ENCODE results near the gene ESF1. TPM values are rescaled to one million over a fixed set of nuclear protein-coding genes. Genes with fewer than 3 reads are reported as not detected.
A peak's percentile ranks its signal among the peaks of the same experiment; 100 is the strongest.

The ESF1 gene
- total RNA-seq, 2 donors from 2014 or later, result 9.9 to 11.0 TPM

DNA sequence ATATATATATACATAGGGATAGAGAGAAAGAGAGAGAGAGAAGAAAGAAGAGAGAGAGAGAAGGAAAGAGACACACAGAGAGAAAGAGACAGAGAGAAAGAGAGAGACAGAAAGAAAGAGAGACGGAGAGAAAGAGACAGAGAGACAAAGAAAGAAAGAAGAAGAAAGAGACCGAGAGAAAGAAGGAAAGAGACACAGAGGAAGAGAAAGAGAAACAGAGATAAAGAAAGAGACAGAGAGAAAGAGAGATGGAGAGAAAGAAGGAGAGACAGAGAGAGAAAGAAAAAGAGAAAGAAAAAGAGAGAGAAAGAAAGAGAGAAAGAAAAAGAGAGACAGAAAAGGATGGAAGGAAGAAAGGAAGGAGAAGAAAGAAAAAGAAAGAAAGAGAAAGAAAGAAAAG is 99.1 kb downstream of the ESF1 start:
- no peak for DNase-seq
- Histone ChIP-seq H3K36me3 (no peaks in the 10 kb centered on the region), H3K4me3 (no peak overlapping the region), H3K27me3 (no peaks in the 10 kb centered on the region), H3K9me3 (no peaks in the 10 kb centered on the region), H3K4me1 (no peaks in the 10 kb centered on the region), H3K9ac (ENCODE audit: low read depth in 2 of 2, low read length in 2 of 2) (no peak overlapping the region), H3K27ac (no peak overlapping the region)
- TF ChIP-seq, protein P1, sequence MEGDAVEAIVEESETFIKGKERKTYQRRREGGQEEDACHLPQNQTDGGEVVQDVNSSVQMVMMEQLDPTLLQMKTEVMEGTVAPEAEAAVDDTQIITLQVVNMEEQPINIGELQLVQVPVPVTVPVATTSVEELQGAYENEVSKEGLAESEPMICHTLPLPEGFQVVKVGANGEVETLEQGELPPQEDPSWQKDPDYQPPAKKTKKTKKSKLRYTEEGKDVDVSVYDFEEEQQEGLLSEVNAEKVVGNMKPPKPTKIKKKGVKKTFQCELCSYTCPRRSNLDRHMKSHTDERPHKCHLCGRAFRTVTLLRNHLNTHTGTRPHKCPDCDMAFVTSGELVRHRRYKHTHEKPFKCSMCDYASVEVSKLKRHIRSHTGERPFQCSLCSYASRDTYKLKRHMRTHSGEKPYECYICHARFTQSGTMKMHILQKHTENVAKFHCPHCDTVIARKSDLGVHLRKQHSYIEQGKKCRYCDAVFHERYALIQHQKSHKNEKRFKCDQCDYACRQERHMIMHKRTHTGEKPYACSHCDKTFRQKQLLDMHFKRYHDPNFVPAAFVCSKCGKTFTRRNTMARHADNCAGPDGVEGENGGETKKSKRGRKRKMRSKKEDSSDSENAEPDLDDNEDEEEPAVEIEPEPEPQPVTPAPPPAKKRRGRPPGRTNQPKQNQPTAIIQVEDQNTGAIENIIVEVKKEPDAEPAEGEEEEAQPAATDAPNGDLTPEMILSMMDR (IDR thresholded peaks at IDR 0.05), result no peak
- intact Hi-C loops (cut with DNase I), result no loop called here

DNA sequence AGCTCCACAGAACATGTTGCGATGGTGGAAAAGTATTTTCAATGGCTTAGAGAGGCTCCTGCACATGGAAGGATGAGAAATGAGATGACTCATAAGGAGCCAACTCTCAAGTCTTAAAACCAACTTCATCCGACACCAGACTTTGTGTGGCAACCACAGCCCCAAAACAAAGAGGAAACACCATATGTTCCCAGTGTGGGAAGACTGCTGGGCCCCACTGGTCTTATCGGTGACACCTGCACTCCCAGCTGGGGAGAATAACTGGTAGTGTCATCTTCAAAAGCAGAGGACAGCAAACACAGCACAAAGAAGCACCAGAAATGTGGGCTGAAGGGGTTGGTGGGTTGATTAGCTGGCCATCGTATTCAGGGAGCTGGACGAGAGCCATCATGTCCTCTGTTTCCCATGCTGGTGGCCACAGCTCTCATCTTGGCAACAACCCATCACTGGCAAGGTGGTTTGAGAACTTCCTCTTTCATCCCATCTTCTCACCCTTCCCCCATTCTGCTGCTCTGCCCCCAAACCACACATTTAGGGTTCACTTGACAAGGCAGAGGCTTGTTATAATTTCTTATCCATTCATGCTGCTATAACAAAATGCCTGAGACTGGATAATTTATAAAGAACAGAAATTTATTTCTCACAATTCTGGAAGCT is 100.0 kb downstream of the ESF1 start:
- intact Hi-C loops (cut with DNase I), result no loop called here
- no peaks in the 10 kb centered on the region for H3K9me3 ChIP-seq

DNA sequence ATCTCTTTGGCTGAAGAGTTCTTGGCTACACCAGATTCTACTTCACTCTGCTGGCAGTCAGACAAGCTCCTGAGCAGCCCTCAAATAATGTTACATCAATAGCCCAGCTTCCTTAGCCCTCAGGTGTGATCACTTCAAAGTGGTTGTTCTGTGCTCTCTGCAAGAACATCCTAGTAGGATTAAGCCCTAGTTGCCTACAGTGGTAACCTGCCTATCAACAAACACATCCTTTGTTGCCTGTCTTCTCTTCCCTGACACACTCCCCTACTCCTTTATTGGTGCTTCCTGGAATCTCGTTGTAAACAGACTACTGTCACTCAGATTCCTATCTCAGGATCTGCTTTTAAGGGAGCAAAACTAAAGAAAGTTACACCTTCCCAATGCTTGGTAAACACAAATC is 100.9 kb downstream of the ESF1 start:
- TF ChIP-seq, protein P1 (IDR thresholded peaks at IDR 0.05), result no peak
- Histone ChIP-seq H3K27ac (no peak overlapping the region), H3K4me1 (no peaks in the 10 kb centered on the region), H3K9me3 (no peaks in the 10 kb centered on the region), H3K27me3 (no peaks in the 10 kb centered on the region), H3K9ac (ENCODE audit: low read depth in 2 of 2, low read length in 2 of 2) (no peak overlapping the region), H3K36me3 (no peaks in the 10 kb centered on the region), H3K4me3 (no peak overlapping the region)
- intact Hi-C loops (cut with DNase I), result no loop called here
- DNase-seq, result no peak

More for the DNA sequence above, 100.0 kb downstream of the ESF1 start:
- Histone ChIP-seq H3K36me3 (no peaks in the 10 kb centered on the region), H3K4me3 (no peak overlapping the region), H3K9ac (ENCODE audit: low read depth in 2 of 2, low read length in 2 of 2) (no peak overlapping the region), H3K27me3 (no peaks in the 10 kb centered on the region), H3K4me1 (no peaks in the 10 kb centered on the region), H3K27ac (no peak overlapping the region)
- TF ChIP-seq, protein P1 (IDR thresholded peaks at IDR 0.05), result no peak
- DNase-seq, result no peak

DNA sequence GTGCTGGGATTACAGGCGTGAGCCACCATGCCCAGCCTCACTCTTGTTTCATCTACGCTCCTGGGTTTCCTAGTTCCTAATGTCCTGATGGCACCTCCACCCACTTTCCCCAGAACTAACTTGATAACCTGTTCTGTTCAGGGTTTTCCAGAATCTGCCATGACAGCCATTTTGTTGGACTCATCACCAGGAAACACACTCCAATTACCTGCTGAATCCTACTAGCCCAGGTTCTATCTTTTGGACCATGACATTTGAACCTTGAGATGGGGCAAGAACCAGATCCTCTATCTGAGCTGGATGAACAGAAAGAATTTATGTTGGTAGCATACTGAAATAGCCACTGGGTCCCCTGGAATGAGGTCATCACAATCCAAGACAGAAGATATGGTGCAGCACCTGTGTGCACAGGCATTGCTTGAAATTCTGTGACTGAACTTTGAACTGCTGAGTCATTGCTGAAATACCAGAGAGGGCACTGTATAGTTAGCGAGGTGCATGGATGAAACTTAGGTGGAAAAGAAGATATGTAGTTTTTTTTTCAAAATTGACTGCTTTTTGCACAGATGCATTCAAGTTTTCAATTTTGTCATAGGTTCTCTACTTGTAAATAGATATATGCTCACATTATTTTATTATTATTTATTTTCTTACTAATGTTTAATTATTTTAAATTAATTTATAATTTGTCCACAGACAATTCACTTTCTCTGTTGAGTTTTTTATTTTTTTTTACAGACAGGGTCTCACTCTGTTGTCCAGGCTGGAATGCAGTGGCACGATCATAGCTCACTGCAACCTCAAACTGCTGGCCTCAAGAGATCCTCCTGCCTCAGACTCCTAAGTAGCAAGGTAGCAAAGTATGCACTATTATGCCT is 103.2 kb downstream of the ESF1 start:
- TF ChIP-seq, protein P1 (IDR thresholded peaks at IDR 0.05), result no peak
- H3K27ac ChIP-seq, result no peak overlapping the region
- H3K9me3 ChIP-seq, result no peaks in the 10 kb centered on the region
- H3K27me3 ChIP-seq, result no peaks in the 10 kb centered on the region
- intact Hi-C loops (cut with DNase I), result no loop called here
- H3K9ac ChIP-seq (ENCODE audit: low read depth in 2 of 2, low read length in 2 of 2), result no peak overlapping the region
- DNase-seq, result peak; percentile 29
- H3K4me1 ChIP-seq, result no peaks in the 10 kb centered on the region
- H3K4me3 ChIP-seq, result no peak overlapping the region
- no peaks in the 10 kb centered on the region for H3K36me3 ChIP-seq

DNA sequence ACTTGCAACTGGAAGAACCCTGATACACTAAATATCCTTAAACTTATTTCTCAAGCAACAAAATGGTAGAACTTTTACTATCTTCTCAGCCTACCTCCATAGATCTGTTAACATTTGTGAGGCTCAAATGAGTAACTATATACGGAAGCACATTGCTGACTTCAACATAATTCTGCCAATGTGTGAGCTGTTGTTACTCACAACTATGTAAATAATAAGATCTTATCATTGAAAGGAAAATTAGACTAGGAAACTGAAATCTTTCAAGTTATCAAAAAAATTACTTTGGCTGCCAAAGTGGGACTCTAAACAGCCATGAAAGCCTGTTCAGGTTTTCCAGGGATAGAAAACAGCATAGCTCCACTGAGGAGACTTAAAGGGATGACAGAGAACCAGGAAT is 105.8 kb downstream of the ESF1 start:
- no peak overlapping the region for H3K9ac ChIP-seq (ENCODE audit: low read depth in 2 of 2, low read length in 2 of 2)
- H3K4me3 ChIP-seq, result no peak overlapping the region
- no peak overlapping the region for H3K27ac ChIP-seq
- no peak for DNase-seq
- intact Hi-C loops (cut with DNase I), result no loop called here
- no peaks in the 10 kb centered on the region for H3K36me3 ChIP-seq
- no peaks in the 10 kb centered on the region for H3K9me3 ChIP-seq
- no peaks in the 10 kb centered on the region for H3K27me3 ChIP-seq
- TF ChIP-seq, protein P1 (IDR thresholded peaks at IDR 0.05), result no peak
- no peaks in the 10 kb centered on the region for H3K4me1 ChIP-seq
